Measurements from ENCODE around the gene STAT1. TPM values are rescaled to one million over a fixed set of nuclear protein-coding genes. Genes with fewer than 3 reads are reported as not detected.

STAT1 gene
- total and polyA plus RNA-seq, 10 of the 15 experiments (the other 5 are each of a cell fraction or from before 2014, with no cell fraction given) = 81.8 to 398 (median 307) TPM

DNA sequence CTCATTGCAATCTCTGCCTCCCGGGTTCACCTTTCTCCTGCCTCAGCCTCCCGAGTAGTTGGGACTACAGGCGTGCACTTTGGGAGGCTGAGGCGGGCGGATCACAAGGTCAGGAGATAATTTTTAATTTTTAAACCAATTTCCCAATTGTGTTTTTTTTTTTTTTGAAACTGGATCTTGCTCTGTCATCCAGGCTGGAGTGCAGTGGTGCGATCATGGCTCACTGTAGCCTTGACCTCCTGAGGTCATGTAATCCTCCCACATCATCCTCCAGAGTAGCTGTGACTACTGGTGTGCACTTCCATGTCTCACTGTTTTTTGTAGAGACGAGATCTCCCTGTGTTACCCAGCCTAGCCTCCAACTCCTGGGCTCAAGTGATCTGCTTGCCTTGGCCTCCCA lies 84.1 kb downstream of the STAT1 start:
- FAIRE-seq = no peak
- RAD21 ChIA-PET (ENCODE audit: unreplicated experiment) = interaction anchor here (1.1 kb wide), 1 partner anchor 80 kb away, joined by 3 read pairs; no protein-coding TSS in a partner anchor
- SMC1A ChIA-PET (ENCODE audit: uncharacterized antibody, unreplicated experiment) = no interaction called here
- no TSS peak for BruUV-seq (replicated peaks)
- Histone ChIP-seq H4K20me1 (ENCODE audit: control insufficient read depth, insufficient read depth) (no peaks in the 10 kb centered on the region), H3K27ac (ENCODE audit: control insufficient read depth, insufficient read depth) (no peak overlapping the region), H3K4me1 (ENCODE audit: control insufficient read depth, insufficient read depth, low read length) (no peaks in the 10 kb centered on the region), H3K36me3 (ENCODE audit: control insufficient read depth in 2 of 2, insufficient read depth in 2 of 2, low read length in 1 of 2) (peaks cover 4 to 14% of the 10 kb centered on the region in 2 experiments), H3K27me3 (replicated peaks in 1 of 2; ENCODE audit: control insufficient read depth in 2 of 2, insufficient read depth in 2 of 2, low read length in 1 of 2) (no peaks in the 10 kb centered on the region), H3K4me2 (ENCODE audit: control insufficient read depth, insufficient read depth) (no peak overlapping the region), H3K79me2 (ENCODE audit: control insufficient read depth, insufficient read depth, low read length) (no peaks in the 10 kb centered on the region), H3K9ac (ENCODE audit: control insufficient read depth, insufficient read depth, low read length) (no peak overlapping the region), H3K9me3 (replicated peaks; ENCODE audit: control insufficient read depth, insufficient read depth, low read length) (no peaks in the 10 kb centered on the region), H2AFZ (ENCODE audit: control insufficient read depth, low read depth, low read length) (no peak overlapping the region), H3K4me3 (no peak overlapping the region)
- CTCF ChIA-PET = no interaction called here
- no peak for DNase-seq (ENCODE audit: low read depth, low spot score)
- POLR2A ChIA-PET = no interaction called here
- in situ Hi-C loops (cut with MboI) (no loop called here), intact Hi-C loops (cut with micrococcal nuclease; ENCODE audit: unreplicated experiment) (no loop called here)
- ATAC-seq = no peak
- TF ChIP-seq TCF3 (IDR thresholded peaks at IDR 0.05; ENCODE audit: borderline replicate concordance, insufficient read depth, low read depth, low read length) (no peak), NFYB (IDR thresholded peaks at IDR 0.05; ENCODE audit: insufficient read depth, low read depth, low read length) (no peak), YY1 (IDR thresholded peaks at IDR 0.05; ENCODE audit: low read depth, low read length) (no peak), BHLHE40 (IDR thresholded peaks at IDR 0.05; ENCODE audit: borderline replicate concordance in 1 of 2, low read depth in 2 of 2, low read length in 1 of 2) (no peak)
- TF ChIP-seq, protein P1, sequence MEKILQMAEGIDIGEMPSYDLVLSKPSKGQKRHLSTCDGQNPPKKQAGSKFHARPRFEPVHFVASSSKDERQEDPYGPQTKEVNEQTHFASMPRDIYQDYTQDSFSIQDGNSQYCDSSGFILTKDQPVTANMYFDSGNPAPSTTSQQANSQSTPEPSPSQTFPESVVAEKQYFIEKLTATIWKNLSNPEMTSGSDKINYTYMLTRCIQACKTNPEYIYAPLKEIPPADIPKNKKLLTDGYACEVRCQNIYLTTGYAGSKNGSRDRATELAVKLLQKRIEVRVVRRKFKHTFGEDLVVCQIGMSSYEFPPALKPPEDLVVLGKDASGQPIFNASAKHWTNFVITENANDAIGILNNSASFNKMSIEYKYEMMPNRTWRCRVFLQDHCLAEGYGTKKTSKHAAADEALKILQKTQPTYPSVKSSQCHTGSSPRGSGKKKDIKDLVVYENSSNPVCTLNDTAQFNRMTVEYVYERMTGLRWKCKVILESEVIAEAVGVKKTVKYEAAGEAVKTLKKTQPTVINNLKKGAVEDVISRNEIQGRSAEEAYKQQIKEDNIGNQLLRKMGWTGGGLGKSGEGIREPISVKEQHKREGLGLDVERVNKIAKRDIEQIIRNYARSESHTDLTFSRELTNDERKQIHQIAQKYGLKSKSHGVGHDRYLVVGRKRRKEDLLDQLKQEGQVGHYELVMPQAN (conservative IDR thresholded peaks at IDR 0.05) = no peak
- TF ChIP-seq, protein P2, sequence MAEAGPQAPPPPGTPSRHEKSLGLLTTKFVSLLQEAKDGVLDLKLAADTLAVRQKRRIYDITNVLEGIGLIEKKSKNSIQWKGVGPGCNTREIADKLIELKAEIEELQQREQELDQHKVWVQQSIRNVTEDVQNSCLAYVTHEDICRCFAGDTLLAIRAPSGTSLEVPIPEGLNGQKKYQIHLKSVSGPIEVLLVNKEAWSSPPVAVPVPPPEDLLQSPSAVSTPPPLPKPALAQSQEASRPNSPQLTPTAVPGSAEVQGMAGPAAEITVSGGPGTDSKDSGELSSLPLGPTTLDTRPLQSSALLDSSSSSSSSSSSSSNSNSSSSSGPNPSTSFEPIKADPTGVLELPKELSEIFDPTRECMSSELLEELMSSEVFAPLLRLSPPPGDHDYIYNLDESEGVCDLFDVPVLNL (IDR thresholded peaks at IDR 0.05; ENCODE audit: low read depth, low read length) = no peak
- 100% methylated on average over 7 of the region's 7 CpGs for WGBS (ENCODE audit: insufficient coverage, insufficient replicate concordance, low lambda C conversion rate, missing lambda C conversion rate)

All from GM12878 (cell line).